Sigmoid colon (tissue), 4 donors: Measurements from ENCODE around the gene ACSL1.

Experiments used
- CTCF ChIP-seq, 4 experiments: fragments of 450-650 bp in 3 of 4; fragments of 200-600 bp in 1 of 4; IDR thresholded peaks; one replicate each; pipeline ENCODE4 v1.5.1; 2016 to 2019; ENCODE audit warnings: antibody characterized with exemption in 4 of 4, mild to moderate bottlenecking in 3 of 4, moderate library complexity in 2 of 4
- EP300 ChIP-seq, 4 donors: sonication (generic); formaldehyde crosslinking; IDR thresholded peaks; one replicate each; pipeline ENCODE4 v1.6.1; 2017; ENCODE audit warnings: antibody characterized with exemption in 4 of 4
- POLR2A ChIP-seq, 2 donors: fragments of 450-650 bp; IDR thresholded peaks; one replicate each; pipeline ENCODE4 v1.6.1; 2016; ENCODE audit warnings: antibody characterized with exemption in 2 of 2, mild to moderate bottlenecking in 2 of 2, moderate library complexity in 2 of 2

DNA sequence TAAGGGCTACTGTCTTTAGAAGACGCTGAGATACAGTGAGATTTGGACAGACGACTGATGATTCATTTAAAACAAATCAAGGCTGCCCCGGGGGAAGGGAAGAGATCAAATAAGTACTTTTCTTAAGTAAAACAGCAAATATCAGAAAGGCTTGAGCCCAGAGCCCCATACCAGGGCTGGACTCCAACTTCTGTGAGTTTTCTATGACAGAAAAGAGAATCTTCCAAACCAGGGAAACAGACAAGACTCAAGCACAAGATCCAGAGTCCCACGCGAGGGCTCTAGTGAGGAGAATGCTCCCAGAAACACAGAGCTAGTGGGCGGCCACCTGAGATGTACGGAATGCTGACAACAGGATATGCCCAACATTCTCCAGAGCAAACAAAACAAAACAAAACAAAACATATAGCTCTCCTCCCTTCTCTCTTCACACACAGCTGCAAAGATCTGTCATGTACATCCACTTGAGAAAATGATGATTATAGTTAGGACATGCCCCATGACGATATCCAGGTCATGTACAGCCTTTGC is 13.1 kb downstream of the ACSL1 start:
- TF ChIP-seq CTCF (IDR thresholded peaks at IDR 0.05): no peak
- TF ChIP-seq POLR2A (IDR thresholded peaks at IDR 0.05): no peak
- no peak for TF ChIP-seq EP300 (IDR thresholded peaks at IDR 0.05)
